Caco-2 (cell line): ENCODE measurements around the gene VEPH1. TPM values are rescaled to one million over a fixed set of nuclear protein-coding genes. Genes with fewer than 3 reads are reported as not detected.

Source experiments
- BruUV-seq: library from RNA; stranded (reverse); fragments of 400-500 nt; replicated peaks from 2 replicates; lab custom pipeline; 2021; lab: Mats Ljungman, UMichigan
- CTCF ChIA-PET: fragments of 300-600 bp; sonication (Branson Sonifier 250); formaldehyde crosslinking; loops from one replicate; lab custom pipeline; 2022; ENCODE audit warnings: antibody characterized with exemption; lab: Charles Lee
- POLR2A ChIA-PET: fragments of 300-600 bp; sonication (Branson Sonifier 250); formaldehyde crosslinking; loops from one replicate; lab custom pipeline; 2022; ENCODE audit warnings: antibody characterized with exemption; lab: Charles Lee
- DNase-seq, 2 experiments: peaks; one replicate each; pipeline versions ENCODE4 v3.0.0 to v3.0.0-alpha.2; 2020 to 2022
- H3K27me3 ChIP-seq: replicated peaks from 2 replicates; pipeline ENCODE4 v1.6.0; 2011; ENCODE audit warnings: low read length; ENCODE audit not compliant: control insufficient read depth, insufficient read depth
- H3K36me3 ChIP-seq: 2 replicates; pipeline ENCODE4 v1.5.1; 2011; ENCODE audit warnings: low read length; ENCODE audit not compliant: control insufficient read depth, insufficient read depth
- H3K4me1 ChIP-seq: fragments of 250-450 bp; sonication (Bioruptor Pico); 2 replicates; pipeline ENCODE4 v1.5.1; 2020; ENCODE audit warnings: mild to moderate bottlenecking
- H3K4me3 ChIP-seq: 2 replicates; pipeline ENCODE4 v1.5.1; 2011; ENCODE audit warnings: low read depth, mild to moderate bottlenecking, control low read depth, low read length
- H3K9me3 ChIP-seq: fragments of 250-450 bp; sonication (Bioruptor Pico); 2 replicates; pipeline ENCODE4 v1.5.1; 2020; ENCODE audit warnings: mild to moderate bottlenecking, moderate library complexity
- H3K27ac Mint-ChIP-seq: one replicate; pipeline ENCODE4 v1.8.0; 2022; ENCODE audit warnings: mixed read lengths; ENCODE audit not compliant: unreplicated experiment
- H3K27me3 Mint-ChIP-seq: one replicate; pipeline ENCODE4 v1.8.0; 2022; ENCODE audit warnings: mixed read lengths; ENCODE audit not compliant: insufficient read depth, unreplicated experiment
- H3K36me3 Mint-ChIP-seq: one replicate; pipeline ENCODE4 v1.8.0; 2022; ENCODE audit warnings: mild to moderate bottlenecking, mixed read lengths; ENCODE audit not compliant: insufficient read depth, unreplicated experiment
- H3K4me1 Mint-ChIP-seq: one replicate; pipeline ENCODE4 v1.8.0; 2022; ENCODE audit warnings: low read depth, mixed read lengths; ENCODE audit not compliant: unreplicated experiment
- H3K4me3 Mint-ChIP-seq: one replicate; pipeline ENCODE4 v1.8.0; 2022; ENCODE audit warnings: mild to moderate bottlenecking, moderate library complexity, mixed read lengths; ENCODE audit not compliant: unreplicated experiment
- H3K9me3 Mint-ChIP-seq: one replicate; pipeline ENCODE4 v1.8.0; 2022; ENCODE audit warnings: mixed read lengths; ENCODE audit not compliant: unreplicated experiment
- intact Hi-C: fragments of 100-400 bp; cut with micrococcal nuclease; formaldehyde crosslinking; loops from one replicate; pipeline ENCODE4 v1.10.0; 2022; ENCODE audit not compliant: unreplicated experiment
- total RNA-seq: library from RNA; stranded (reverse); gene quantifications from 2 replicates; pipeline ENCODE4 v1.2.3, GENCODE V29; 2022
- TF ChIP-seq, protein P1 (sequence below), 2 experiments: fragments of 200-600 bp in 1 of 2; IDR thresholded peaks; 1 replicate in 1 of 2; 2 replicates in 1 of 2; pipeline versions ENCODE4 v1.5.1 to v1.8.0; 2011 to 2022; ENCODE audit warnings: antibody characterized with exemption in 1 of 2, control low read depth in 1 of 2, inconsistent platforms in 1 of 2, low read depth in 1 of 2, low read length in 1 of 2, mild to moderate bottlenecking in 1 of 2, moderate library complexity in 1 of 2; ENCODE audit not compliant: insufficient read depth in 1 of 2, severe bottlenecking in 1 of 2, unreplicated experiment in 1 of 2

VEPH1 gene
- total RNA-seq, 1 experiment from 2014 or later: 12.0 TPM

DNA sequence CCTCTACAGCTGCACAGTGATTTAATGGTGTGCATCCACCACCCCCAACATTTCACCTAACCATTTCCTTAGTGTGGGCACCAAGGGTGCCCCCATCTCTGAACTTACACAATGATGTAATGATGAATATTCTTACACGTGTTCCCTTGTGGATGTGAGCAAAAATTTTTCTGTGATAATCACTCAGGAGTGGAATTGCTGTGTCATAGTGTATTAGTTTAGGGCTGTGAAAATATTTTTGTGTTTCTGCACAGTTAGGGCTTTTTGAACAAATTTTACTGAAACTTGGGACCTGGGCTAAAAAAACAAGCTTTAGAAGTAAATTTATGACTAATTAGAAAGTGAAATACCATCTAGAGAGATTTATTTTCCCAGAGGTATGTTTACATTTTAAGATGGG, 208.7 kb downstream of the VEPH1 start:
- ChIA-PET CTCF (no interaction called here), POLR2A (no interaction called here)
- H3K9me3 ChIP-seq: no peaks in the 10 kb centered on the region
- Mint-ChIP-seq H3K27me3 (peaks cover 10% of the 10 kb centered on the region), H3K36me3 (no peaks in the 10 kb centered on the region), H3K4me1 (no peaks in the 10 kb centered on the region), H3K9me3 (no peaks in the 10 kb centered on the region), H3K4me3 (no peak overlapping the region), H3K27ac (no peak overlapping the region)
- no peaks in the 10 kb centered on the region for H3K36me3 ChIP-seq
- intact Hi-C loops: no loop called here
- H3K4me3 ChIP-seq: no peak overlapping the region
- no TSS peak for BruUV-seq
- no peaks in the 10 kb centered on the region; the same call in 1 of the 2 replicates for H3K27me3 ChIP-seq
- no peaks in the 10 kb centered on the region for H3K4me1 ChIP-seq
- no peak for DNase-seq
- TF ChIP-seq, protein P1, sequence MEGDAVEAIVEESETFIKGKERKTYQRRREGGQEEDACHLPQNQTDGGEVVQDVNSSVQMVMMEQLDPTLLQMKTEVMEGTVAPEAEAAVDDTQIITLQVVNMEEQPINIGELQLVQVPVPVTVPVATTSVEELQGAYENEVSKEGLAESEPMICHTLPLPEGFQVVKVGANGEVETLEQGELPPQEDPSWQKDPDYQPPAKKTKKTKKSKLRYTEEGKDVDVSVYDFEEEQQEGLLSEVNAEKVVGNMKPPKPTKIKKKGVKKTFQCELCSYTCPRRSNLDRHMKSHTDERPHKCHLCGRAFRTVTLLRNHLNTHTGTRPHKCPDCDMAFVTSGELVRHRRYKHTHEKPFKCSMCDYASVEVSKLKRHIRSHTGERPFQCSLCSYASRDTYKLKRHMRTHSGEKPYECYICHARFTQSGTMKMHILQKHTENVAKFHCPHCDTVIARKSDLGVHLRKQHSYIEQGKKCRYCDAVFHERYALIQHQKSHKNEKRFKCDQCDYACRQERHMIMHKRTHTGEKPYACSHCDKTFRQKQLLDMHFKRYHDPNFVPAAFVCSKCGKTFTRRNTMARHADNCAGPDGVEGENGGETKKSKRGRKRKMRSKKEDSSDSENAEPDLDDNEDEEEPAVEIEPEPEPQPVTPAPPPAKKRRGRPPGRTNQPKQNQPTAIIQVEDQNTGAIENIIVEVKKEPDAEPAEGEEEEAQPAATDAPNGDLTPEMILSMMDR (IDR thresholded peaks at IDR 0.05; ENCODE audit: insufficient read depth in 1 of 2, low read depth in 1 of 2, low read length in 1 of 2, severe bottlenecking in 1 of 2, unreplicated experiment in 1 of 2): no peak

DNA sequence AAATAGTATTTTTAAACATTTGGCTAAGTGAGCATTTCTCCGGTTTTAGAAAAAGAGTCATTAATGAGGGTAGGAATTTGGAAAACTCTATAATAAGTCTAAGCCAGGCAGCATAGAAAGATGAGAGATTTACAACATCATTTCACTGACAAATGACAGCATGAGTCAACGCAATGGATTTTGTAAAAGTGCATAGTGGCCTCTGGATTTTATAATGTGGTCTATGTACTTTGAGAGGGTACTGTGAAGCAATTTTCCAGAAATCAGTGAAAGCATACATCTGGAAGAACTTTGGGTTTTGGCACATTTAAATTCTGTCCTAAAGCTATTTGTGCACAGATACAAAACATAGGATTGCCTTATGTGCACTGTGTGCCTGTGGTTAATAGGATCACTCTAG, 212.4 kb downstream of the VEPH1 start:
- H3K9me3 ChIP-seq: no peaks in the 10 kb centered on the region
- no peak for DNase-seq
- no peak overlapping the region for H3K4me3 ChIP-seq
- H3K4me3 Mint-ChIP-seq: no peak overlapping the region
- TF ChIP-seq, protein P1 (IDR thresholded peaks at IDR 0.05; ENCODE audit: insufficient read depth in 1 of 2, low read depth in 1 of 2, low read length in 1 of 2, severe bottlenecking in 1 of 2, unreplicated experiment in 1 of 2): no peak
- ChIA-PET POLR2A (no interaction called here), CTCF (no interaction called here)
- no peaks in the 10 kb centered on the region for H3K36me3 Mint-ChIP-seq
- no peaks in the 10 kb centered on the region for H3K9me3 Mint-ChIP-seq
- H3K27me3 Mint-ChIP-seq: no peaks in the 10 kb centered on the region
- no peaks in the 10 kb centered on the region for H3K4me1 Mint-ChIP-seq
- BruUV-seq: no TSS peak
- no peaks in the 10 kb centered on the region for H3K36me3 ChIP-seq
- no peak overlapping the region for H3K27ac Mint-ChIP-seq
- no peaks in the 10 kb centered on the region for H3K4me1 ChIP-seq
- no peaks in the 10 kb centered on the region; the same call in none of the 2 replicates for H3K27me3 ChIP-seq
- intact Hi-C loops: no loop called here

DNA sequence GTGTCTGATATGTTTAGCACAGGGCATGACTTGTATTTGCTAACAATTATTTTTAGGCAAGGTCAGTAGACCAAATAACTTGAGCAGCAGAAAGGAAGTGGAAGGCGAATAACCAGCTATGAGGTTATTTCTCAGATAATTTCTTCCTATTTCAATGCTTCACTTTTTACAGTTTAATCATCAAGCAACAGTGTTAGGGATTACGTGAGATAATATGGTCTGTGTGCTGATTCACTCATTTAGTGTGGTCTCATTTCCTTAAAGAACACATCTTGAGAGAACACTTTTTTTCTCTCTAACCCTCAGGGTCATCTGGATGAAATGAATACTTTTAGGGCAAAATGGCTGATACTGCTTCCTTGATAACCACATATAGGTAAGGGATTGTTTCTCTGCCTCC, 217.2 kb downstream of the VEPH1 start:
- no peak overlapping the region for H3K27ac Mint-ChIP-seq
- TF ChIP-seq, protein P1 (IDR thresholded peaks at IDR 0.05; ENCODE audit: insufficient read depth in 1 of 2, low read depth in 1 of 2, low read length in 1 of 2, severe bottlenecking in 1 of 2, unreplicated experiment in 1 of 2): no peak
- no peaks in the 10 kb centered on the region for H3K36me3 Mint-ChIP-seq
- no peaks in the 10 kb centered on the region for H3K4me1 Mint-ChIP-seq
- no TSS peak for BruUV-seq
- intact Hi-C loops: no loop called here
- H3K9me3 Mint-ChIP-seq: no peaks in the 10 kb centered on the region
- H3K9me3 ChIP-seq: no peaks in the 10 kb centered on the region
- no peaks in the 10 kb centered on the region; the same call in none of the 2 replicates for H3K27me3 ChIP-seq
- H3K27me3 Mint-ChIP-seq: peaks cover 1% of the 10 kb centered on the region
- no peaks in the 10 kb centered on the region for H3K36me3 ChIP-seq
- no peak overlapping the region for H3K4me3 ChIP-seq
- POLR2A ChIA-PET: no interaction called here
- CTCF ChIA-PET: no interaction called here
- no peaks in the 10 kb centered on the region for H3K4me1 ChIP-seq
- H3K4me3 Mint-ChIP-seq: no peak overlapping the region
- DNase-seq: no peak
